Measurements from ENCODE around the gene ALDH3A2. TPM values are rescaled to one million over a fixed set of nuclear protein-coding genes. Genes with fewer than 3 reads are reported as not detected.
A peak's percentile ranks its signal among the peaks of the same experiment; 100 is the strongest.

ALDH3A2 gene
- total RNA-seq, 2 donors from 2014 or later, result 128 to 131 TPM

DNA sequence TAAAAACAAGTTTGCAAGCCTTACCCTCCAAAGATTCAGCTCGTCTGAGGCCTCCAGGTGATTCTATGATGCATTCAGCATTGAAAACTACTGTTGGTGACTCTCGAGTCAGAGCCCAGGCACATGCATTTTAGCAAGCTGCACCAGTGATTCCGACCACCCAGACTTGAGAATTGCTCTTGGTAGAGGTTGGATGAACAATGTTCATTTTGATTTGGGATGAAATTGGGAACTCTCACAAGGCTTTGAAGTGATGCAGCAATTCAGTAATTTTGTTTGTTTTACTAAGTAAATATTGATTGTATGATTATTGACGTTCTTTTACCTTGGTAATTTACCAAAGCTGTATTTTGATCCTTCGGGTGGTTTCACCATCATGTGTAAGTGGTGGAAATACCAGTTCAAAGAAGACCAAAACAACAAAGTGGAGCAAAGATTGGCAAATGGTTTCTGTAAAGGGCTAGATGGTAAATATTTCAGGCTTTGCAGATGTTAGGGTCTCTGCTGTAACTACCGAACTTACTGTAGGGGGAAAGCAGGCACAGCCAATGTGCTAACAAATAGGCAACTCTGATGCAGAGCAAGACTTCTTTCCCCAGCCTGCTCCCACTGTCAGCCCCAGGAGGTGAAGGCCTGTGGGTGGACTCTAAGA is 11.8 kb downstream of the ALDH3A2 start:
- Histone ChIP-seq H3K27me3 (no peaks in the 10 kb centered on the region), H3K27ac (peak overlapping the region; percentile 25 to 80 (median 62)), H3K4me1 (peaks cover 37% of the 10 kb centered on the region), H3K4me3 (no peak overlapping the region), H3K36me3 (replicated peaks in 1 of 2; ENCODE audit: insufficient read depth in 1 of 2, low read depth in 2 of 2) (peaks cover 0 to 14% of the 10 kb centered on the region in 2 donors), H3K9me3 (no peaks in the 10 kb centered on the region)
- WGBS, 2 donors, result 37 to 41% methylated on average over 6 of the region's 6 CpGs
- intact Hi-C loops (cut with DNase I), result no loop called here
- TF ChIP-seq, protein P1, sequence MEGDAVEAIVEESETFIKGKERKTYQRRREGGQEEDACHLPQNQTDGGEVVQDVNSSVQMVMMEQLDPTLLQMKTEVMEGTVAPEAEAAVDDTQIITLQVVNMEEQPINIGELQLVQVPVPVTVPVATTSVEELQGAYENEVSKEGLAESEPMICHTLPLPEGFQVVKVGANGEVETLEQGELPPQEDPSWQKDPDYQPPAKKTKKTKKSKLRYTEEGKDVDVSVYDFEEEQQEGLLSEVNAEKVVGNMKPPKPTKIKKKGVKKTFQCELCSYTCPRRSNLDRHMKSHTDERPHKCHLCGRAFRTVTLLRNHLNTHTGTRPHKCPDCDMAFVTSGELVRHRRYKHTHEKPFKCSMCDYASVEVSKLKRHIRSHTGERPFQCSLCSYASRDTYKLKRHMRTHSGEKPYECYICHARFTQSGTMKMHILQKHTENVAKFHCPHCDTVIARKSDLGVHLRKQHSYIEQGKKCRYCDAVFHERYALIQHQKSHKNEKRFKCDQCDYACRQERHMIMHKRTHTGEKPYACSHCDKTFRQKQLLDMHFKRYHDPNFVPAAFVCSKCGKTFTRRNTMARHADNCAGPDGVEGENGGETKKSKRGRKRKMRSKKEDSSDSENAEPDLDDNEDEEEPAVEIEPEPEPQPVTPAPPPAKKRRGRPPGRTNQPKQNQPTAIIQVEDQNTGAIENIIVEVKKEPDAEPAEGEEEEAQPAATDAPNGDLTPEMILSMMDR (IDR thresholded peaks at IDR 0.05), result no peak
- no peak for TF ChIP-seq POLR2A (IDR thresholded peaks at IDR 0.05)
- ATAC-seq, result peak; percentile 49
- no peak for DNase-seq

DNA sequence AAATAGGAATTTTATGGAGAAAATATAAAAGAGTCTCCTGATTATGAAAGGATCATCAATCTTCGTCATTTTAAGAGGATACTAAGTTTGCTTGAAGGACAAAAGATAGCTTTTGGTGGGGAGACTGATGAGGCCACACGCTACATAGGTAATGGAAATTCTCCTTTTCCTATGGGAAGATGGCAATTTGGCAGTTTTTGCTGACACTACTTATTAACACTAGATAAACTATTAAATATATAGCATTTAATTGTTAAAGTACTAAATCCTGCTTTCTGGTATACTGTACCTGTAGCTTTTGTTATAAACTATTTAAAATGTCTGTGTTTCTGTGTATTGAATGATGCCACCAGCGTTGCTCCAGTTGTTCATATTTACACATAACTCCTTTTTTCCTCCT is 12.6 kb downstream of the ALDH3A2 start:
- TF ChIP-seq, protein P1 (IDR thresholded peaks at IDR 0.05), result no peak
- no peak for TF ChIP-seq POLR2A (IDR thresholded peaks at IDR 0.05)
- H3K27me3 ChIP-seq, result no peaks in the 10 kb centered on the region
- no peak overlapping the region for H3K4me3 ChIP-seq
- ATAC-seq (no peak), DNase-seq (no peak)
- peaks cover 37% of the 10 kb centered on the region for H3K4me1 ChIP-seq
- H3K9me3 ChIP-seq, result no peaks in the 10 kb centered on the region
- H3K27ac ChIP-seq, result peak overlapping the region in 2 of 4 donors; percentile 71 to 80
- H3K36me3 ChIP-seq (replicated peaks in 1 of 2; ENCODE audit: insufficient read depth in 1 of 2, low read depth in 2 of 2), result peaks cover 0 to 13% of the 10 kb centered on the region in 2 donors
- 93 to 94% methylated on average over 3 of the region's 3 CpGs for WGBS, 2 donors
- intact Hi-C loops (cut with DNase I), result no loop called here

DNA sequence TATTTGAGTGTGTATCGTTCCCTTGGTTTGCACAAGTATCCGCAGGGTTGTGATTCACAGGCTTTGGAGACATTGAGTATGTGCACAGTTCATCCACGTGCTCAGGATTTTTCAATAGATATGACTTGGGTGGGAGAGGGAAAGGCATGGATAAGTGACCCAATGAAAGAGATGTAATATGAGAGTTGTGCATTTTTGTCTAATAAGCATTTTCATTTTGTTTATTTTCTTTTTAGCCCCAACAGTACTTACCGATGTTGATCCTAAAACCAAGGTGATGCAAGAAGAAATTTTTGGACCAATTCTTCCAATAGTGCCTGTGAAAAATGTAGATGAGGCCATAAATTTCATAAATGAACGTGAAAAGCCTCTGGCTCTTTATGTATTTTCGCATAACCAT is 14.5 kb downstream of the ALDH3A2 start:
- DNase-seq (no peak), ATAC-seq (no peak)
- TF ChIP-seq, protein P1 (IDR thresholded peaks at IDR 0.05), result no peak
- no peak for TF ChIP-seq POLR2A (IDR thresholded peaks at IDR 0.05)
- Histone ChIP-seq H3K27me3 (no peaks in the 10 kb centered on the region), H3K4me3 (no peak overlapping the region), H3K4me1 (peaks cover 37% of the 10 kb centered on the region), H3K9me3 (no peaks in the 10 kb centered on the region), H3K27ac (no peak overlapping the region), H3K36me3 (replicated peaks in 1 of 2; ENCODE audit: insufficient read depth in 1 of 2, low read depth in 2 of 2) (peaks cover 0 to 13% of the 10 kb centered on the region in 2 donors)
- 89 to 95% methylated on average over 6 of the region's 6 CpGs for WGBS, 2 donors
- intact Hi-C loops (cut with DNase I), result no loop called here

DNA sequence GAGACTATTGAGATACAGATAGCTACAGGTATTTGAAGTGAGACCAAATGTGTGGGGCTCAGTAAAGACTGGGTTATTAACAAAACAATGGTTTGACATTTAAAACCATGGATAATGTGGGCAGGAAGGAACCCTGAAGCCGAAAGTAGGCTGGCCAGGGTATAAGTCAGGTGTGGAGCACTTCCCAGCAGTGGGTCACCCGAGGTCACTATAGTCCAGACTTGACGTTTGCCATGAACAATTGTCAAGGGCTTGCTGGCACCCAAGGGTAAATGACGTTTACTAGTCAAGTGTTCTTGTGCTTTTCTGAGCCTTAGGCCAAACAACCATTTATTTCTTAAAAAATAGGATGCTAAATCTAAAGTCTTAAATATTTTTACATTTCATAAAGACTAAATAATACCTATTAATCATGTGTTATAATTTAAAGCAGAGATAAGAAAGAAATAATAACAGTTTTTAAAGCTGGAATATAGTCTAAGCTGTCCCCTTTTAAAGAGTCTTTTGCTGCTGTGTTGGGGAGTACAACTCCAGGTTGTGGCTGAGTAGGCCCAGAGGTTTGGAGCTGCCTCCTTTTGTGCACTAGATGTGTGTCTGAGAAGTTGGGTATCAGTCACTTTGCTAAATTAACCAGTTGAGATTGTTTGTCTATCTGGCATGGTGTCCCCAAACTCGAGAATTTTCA is 15.7 kb downstream of the ALDH3A2 start:
- 26 to 36% methylated on average over 5 of the region's 5 CpGs for WGBS, 2 donors

More for the DNA sequence above, 15.7 kb downstream of the ALDH3A2 start:
- peaks cover 0 to 13% of the 10 kb centered on the region in 2 donors for H3K36me3 ChIP-seq (replicated peaks in 1 of 2; ENCODE audit: insufficient read depth in 1 of 2, low read depth in 2 of 2)
- DNase-seq (no peak), ATAC-seq (no peak)
- intact Hi-C loops (cut with DNase I), result no loop called here
- no peak overlapping the region for H3K4me3 ChIP-seq
- no peaks in the 10 kb centered on the region for H3K9me3 ChIP-seq
- peaks cover 25% of the 10 kb centered on the region for H3K4me1 ChIP-seq
- no peak for TF ChIP-seq POLR2A (IDR thresholded peaks at IDR 0.05)
- TF ChIP-seq, protein P1 (IDR thresholded peaks at IDR 0.05), result no peak
- H3K27me3 ChIP-seq, result no peaks in the 10 kb centered on the region
- H3K27ac ChIP-seq, result no peak overlapping the region
